Activated B cell treated with CpG ODN at 0.5 μM for 24 hours (primary cell): ENCODE measurements around the gene NANP. TPM values are rescaled to one million over a fixed set of nuclear protein-coding genes. Genes with fewer than 3 reads are reported as not detected.
"Not testable (repeated sequence)": the region's sequence is repeated elsewhere in the genome, so short reads cannot be mapped to it uniquely, and the experiment has no call there.

Experiments
- ATAC-seq: fragments of 200-7000 bp; cut with Tn5 transposase; one replicate; pipeline ENCODE4 v1.10.0; 2021; ENCODE audit warnings: low read depth, mild to moderate bottlenecking, moderate library complexity
- CTCF ChIA-PET: fragments of 350-600 bp; sonication (Branson Sonifier 250); formaldehyde crosslinking; loops from one replicate; lab custom pipeline; 2021; ENCODE audit warnings: antibody characterized with exemption; lab: Charles Lee
- POLR2A ChIA-PET: fragments of 350-600 bp; sonication (Branson Sonifier 250); formaldehyde crosslinking; loops from one replicate; lab custom pipeline; 2021; ENCODE audit warnings: antibody characterized with exemption; lab: Charles Lee
- DNase-seq: peaks from one replicate; pipeline ENCODE4 v3.0.0; 2022
- H3K27ac Mint-ChIP-seq: one replicate; pipeline ENCODE4 v1.8.0; 2020; ENCODE audit warnings: mixed read lengths
- H3K27me3 Mint-ChIP-seq: one replicate; pipeline ENCODE4 v1.8.0; 2021; ENCODE audit warnings: mixed read lengths
- H3K36me3 Mint-ChIP-seq: one replicate; pipeline ENCODE4 v1.8.0; 2021; ENCODE audit warnings: low read depth, mixed read lengths
- H3K4me1 Mint-ChIP-seq: one replicate; pipeline ENCODE4 v1.8.0; 2021; ENCODE audit warnings: mixed read lengths
- H3K4me3 Mint-ChIP-seq: one replicate; pipeline ENCODE4 v1.8.0; 2020; ENCODE audit warnings: mild to moderate bottlenecking, mixed read lengths
- H3K9me3 Mint-ChIP-seq: one replicate; pipeline ENCODE4 v1.8.0; 2020; ENCODE audit warnings: mixed read lengths
- intact Hi-C: fragments of 100-400 bp; cut with micrococcal nuclease; formaldehyde crosslinking; loops from one replicate; pipeline ENCODE4 v1.15.1; 2024
- total RNA-seq: library from RNA; stranded (reverse); gene quantifications from 2 replicates; pipeline ENCODE4 v1.2.3, GENCODE V29; 2022
- TF ChIP-seq, protein P1 (sequence below): fragments of 200-600 bp; IDR thresholded peaks from one replicate; pipeline ENCODE4 v1.8.0; 2022; ENCODE audit warnings: antibody characterized with exemption, mild to moderate bottlenecking

The NANP gene
- total RNA-seq, 1 donor from 2014 or later: 2.7 TPM

DNA sequence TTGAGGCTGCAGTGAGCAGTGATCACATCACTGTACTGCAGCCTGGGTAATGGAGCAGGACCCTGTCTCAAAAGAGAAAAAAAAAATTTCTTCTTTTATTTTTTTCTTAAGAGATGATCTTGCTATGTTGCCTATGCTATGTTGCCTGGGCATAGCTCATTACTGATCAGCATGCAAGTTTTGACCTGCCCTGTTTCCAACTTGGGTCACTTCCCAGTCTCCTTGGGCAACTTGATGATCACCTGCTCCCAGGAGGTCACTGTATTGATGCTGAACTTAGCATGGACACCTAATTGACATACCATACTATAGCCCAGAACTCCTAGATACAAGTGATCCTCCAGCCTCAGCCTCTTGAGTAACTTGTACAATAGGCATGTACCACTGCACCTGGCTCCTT, 30.7 kb upstream of the NANP start:
- ATAC-seq: no peak
- Mint-ChIP-seq H3K4me1 (no peaks in the 10 kb centered on the region), H3K27me3 (no peaks in the 10 kb centered on the region), H3K4me3 (no peak overlapping the region), H3K27ac (no peak overlapping the region), H3K36me3 (peaks cover 13% of the 10 kb centered on the region), H3K9me3 (no peaks in the 10 kb centered on the region)
- no peak for DNase-seq
- TF ChIP-seq, protein P1, sequence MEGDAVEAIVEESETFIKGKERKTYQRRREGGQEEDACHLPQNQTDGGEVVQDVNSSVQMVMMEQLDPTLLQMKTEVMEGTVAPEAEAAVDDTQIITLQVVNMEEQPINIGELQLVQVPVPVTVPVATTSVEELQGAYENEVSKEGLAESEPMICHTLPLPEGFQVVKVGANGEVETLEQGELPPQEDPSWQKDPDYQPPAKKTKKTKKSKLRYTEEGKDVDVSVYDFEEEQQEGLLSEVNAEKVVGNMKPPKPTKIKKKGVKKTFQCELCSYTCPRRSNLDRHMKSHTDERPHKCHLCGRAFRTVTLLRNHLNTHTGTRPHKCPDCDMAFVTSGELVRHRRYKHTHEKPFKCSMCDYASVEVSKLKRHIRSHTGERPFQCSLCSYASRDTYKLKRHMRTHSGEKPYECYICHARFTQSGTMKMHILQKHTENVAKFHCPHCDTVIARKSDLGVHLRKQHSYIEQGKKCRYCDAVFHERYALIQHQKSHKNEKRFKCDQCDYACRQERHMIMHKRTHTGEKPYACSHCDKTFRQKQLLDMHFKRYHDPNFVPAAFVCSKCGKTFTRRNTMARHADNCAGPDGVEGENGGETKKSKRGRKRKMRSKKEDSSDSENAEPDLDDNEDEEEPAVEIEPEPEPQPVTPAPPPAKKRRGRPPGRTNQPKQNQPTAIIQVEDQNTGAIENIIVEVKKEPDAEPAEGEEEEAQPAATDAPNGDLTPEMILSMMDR: no peak
- CTCF ChIA-PET: no interaction called here
- intact Hi-C loops: no loop called here
- POLR2A ChIA-PET: no interaction called here

DNA sequence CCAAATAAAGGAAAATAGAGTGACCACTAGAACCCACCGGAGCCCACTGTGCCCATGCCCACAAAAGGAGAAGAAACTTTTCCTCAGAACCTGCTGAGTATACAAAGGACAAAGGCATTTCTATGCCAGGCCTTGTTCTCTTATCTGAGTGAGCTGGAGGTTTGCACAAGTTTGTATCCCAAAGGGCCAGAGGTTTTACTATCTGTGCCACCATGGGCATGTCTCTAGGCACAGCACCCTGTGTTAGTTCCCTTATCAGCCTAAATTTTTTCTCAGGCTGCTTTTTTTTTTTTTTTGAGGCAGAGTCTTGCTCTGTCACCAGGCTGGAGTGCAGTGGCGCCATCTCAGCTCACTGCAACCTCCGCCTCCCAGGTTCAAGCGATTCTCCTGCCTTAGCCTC, 29.1 kb upstream of the NANP start:
- intact Hi-C loops, ATAC-seq, H3K4me3 Mint-ChIP-seq, H3K4me1 Mint-ChIP-seq, H3K9me3 Mint-ChIP-seq, H3K27me3 Mint-ChIP-seq, POLR2A ChIA-PET, H3K27ac Mint-ChIP-seq, CTCF ChIA-PET, DNase-seq: not testable (repeated sequence)
- H3K36me3 Mint-ChIP-seq: peaks cover 19% of the 10 kb centered on the region

DNA sequence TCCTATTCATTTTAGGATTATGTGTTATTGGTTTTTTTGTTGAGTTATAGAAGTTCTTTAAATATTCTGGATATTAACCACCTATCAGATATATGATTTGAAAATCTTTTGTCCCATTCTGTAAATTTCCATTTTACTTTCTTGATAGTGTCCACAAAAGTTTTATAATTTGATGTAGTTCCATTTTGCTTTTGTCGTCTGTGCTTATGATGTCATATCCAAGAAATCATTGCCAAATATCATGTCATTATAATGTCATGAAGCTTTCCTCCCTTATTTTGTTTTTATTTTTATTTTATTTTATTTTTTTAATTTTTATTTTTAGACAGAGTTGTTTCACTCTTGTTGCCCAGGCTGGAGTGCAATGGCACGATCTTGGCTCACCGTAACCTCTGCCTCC, 21.0 kb upstream of the NANP start:
- Mint-ChIP-seq H3K27ac (no peak overlapping the region), H3K27me3 (no peaks in the 10 kb centered on the region), H3K4me3 (no peak overlapping the region), H3K9me3 (no peaks in the 10 kb centered on the region), H3K36me3 (peaks cover 23% of the 10 kb centered on the region), H3K4me1 (no peaks in the 10 kb centered on the region)
- no peak for DNase-seq
- ChIA-PET POLR2A (no interaction called here), CTCF (no interaction called here)
- intact Hi-C loops: no loop called here
- TF ChIP-seq, protein P1: no peak
- ATAC-seq: no peak

DNA sequence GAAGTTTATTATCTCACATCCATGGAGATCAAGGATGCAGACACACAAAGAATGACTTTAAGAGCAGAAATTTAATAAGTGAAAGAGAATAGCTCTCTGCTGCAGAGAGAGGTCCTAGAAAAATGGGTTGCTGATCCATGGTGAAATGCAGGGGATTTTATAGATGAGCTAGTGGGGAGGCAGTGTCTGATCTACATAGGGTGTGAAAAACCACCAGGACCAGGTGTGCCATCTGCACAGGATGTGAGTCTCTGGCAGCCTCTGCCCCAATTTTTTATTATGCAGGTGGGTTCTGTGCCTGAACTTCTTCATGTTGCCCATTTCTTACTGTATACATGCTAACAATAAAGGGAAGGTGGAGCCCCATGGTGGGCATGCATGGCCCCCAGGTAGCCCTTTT, 19.9 kb upstream of the NANP start:
- H3K9me3 Mint-ChIP-seq: no peaks in the 10 kb centered on the region
- TF ChIP-seq, protein P1: no peak
- H3K27ac Mint-ChIP-seq: no peak overlapping the region
- no peak overlapping the region for H3K4me3 Mint-ChIP-seq
- ATAC-seq (no peak), DNase-seq (no peak)
- no peaks in the 10 kb centered on the region for H3K4me1 Mint-ChIP-seq
- ChIA-PET POLR2A (no interaction called here), CTCF (no interaction called here)
- intact Hi-C loops: no loop called here
- H3K27me3 Mint-ChIP-seq: no peaks in the 10 kb centered on the region
- H3K36me3 Mint-ChIP-seq: peaks cover 22% of the 10 kb centered on the region

DNA sequence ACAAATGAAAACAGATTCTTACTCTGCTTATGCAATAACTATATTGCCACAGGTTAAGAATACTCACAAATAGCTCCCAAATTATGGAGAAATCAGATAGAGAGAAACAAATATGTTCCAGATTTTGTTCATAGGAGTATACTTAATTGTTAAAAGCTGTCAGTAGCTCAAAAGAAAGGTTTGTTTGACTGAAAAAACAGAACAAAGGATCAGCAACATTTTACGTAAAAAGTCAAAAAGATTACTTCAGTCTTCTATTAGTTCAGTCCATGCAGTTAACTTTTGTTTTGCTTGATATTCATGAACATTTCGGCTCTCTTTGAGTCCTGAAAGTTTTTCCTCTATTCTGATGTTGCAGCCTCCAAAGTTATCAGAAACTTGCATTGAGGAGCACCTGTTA, 13.4 kb upstream of the NANP start:
- peaks cover 33% of the 10 kb centered on the region for H3K36me3 Mint-ChIP-seq
- ATAC-seq (no peak), DNase-seq (no peak)
- TF ChIP-seq, protein P1: no peak
- POLR2A ChIA-PET: no interaction called here
- CTCF ChIA-PET: no interaction called here
- H3K4me1 Mint-ChIP-seq: no peaks in the 10 kb centered on the region
- H3K27ac Mint-ChIP-seq: no peak overlapping the region
- intact Hi-C loops: no loop called here
- H3K4me3 Mint-ChIP-seq: no peak overlapping the region
- peaks cover 7% of the 10 kb centered on the region for H3K9me3 Mint-ChIP-seq
- H3K27me3 Mint-ChIP-seq: no peaks in the 10 kb centered on the region
